CD14-positive monocyte (primary cell): ENCODE results near the gene CD40LG. TPM values are rescaled to one million over a fixed set of nuclear protein-coding genes. Genes with fewer than 3 reads are reported as not detected.

Experiments
- DNase-seq, 3 donors: peaks; one replicate each; pipeline ENCODE4 v3.0.0-alpha.2; 2011 to 2022
- H2AFZ ChIP-seq: 2 replicates; pipeline ENCODE4 v1.6.0; 2012; ENCODE audit warnings: mild to moderate bottlenecking, low read depth, low read length, inconsistent platforms; ENCODE audit not compliant: insufficient read depth, poor library complexity, severe bottlenecking
- H3K27ac ChIP-seq, 2 donors: 1 replicate in 1 of 2; 2 replicates in 1 of 2; pipeline ENCODE4 v1.5.1; 2012 to 2013; ENCODE audit warnings: low read length in 2 of 2, control low read depth in 1 of 2, inconsistent platforms in 1 of 2, low read depth in 1 of 2, mild to moderate bottlenecking in 1 of 2
- H3K27me3 ChIP-seq, 2 donors: one replicate each; pipeline versions ENCODE4 v1.6.0 to v1.6.1; 2011 to 2013; ENCODE audit warnings: low read length in 2 of 2; ENCODE audit not compliant: control insufficient read depth in 2 of 2, insufficient read depth in 2 of 2
- H3K36me3 ChIP-seq, 2 donors: replicated peaks in 1 of 2; 1 replicate in 1 of 2; 2 replicates in 1 of 2; pipeline versions ENCODE4 v1.5.1 to v1.6.1; 2012 to 2013; ENCODE audit warnings: low read length in 2 of 2, control low read depth in 1 of 2, inconsistent platforms in 1 of 2, mild to moderate bottlenecking in 1 of 2; ENCODE audit not compliant: insufficient read depth in 2 of 2, control insufficient read depth in 1 of 2
- H3K4me1 ChIP-seq, 2 donors: 1 replicate in 1 of 2; 2 replicates in 1 of 2; pipeline versions ENCODE4 v1.5.1 to v1.6.1; 2012 to 2013; ENCODE audit warnings: low read length in 2 of 2, control low read depth in 1 of 2, inconsistent platforms in 1 of 2, mild to moderate bottlenecking in 1 of 2, moderate library complexity in 1 of 2; ENCODE audit not compliant: insufficient read depth in 2 of 2, control insufficient read depth in 1 of 2
- H3K4me2 ChIP-seq: replicated peaks from 2 replicates; pipeline ENCODE3; 2012; ENCODE audit warnings: low read length, moderate library complexity, mild to moderate bottlenecking; ENCODE audit not compliant: poor library complexity, severe bottlenecking; ENCODE audit errors: extremely low read depth
- H3K4me3 ChIP-seq, 3 experiments: fragments of 200-600 bp in 1 of 3; sonication (generic) in 1 of 3; replicated peaks in 1 of 3; 1 replicate in 2 of 3; 2 replicates in 1 of 3; pipeline ENCODE4 v1.5.1; 2011 to 2013; ENCODE audit warnings: low read length in 3 of 3, mild to moderate bottlenecking in 3 of 3, control low read depth in 2 of 3, low read depth in 2 of 3, inconsistent platforms in 1 of 3, moderate library complexity in 1 of 3
- H3K79me2 ChIP-seq: 2 replicates; pipeline ENCODE4 v1.6.0; 2012; ENCODE audit warnings: mild to moderate bottlenecking, control low read depth, inconsistent platforms, low read length, moderate library complexity; ENCODE audit not compliant: insufficient read depth
- H3K9ac ChIP-seq: 2 replicates; pipeline ENCODE4 v1.6.0; 2017; ENCODE audit warnings: low read length, mild to moderate bottlenecking; ENCODE audit not compliant: insufficient read depth, poor library complexity, severe bottlenecking
- H3K9me3 ChIP-seq, 2 donors: replicated peaks in 1 of 2; 1 replicate in 1 of 2; 2 replicates in 1 of 2; pipeline versions ENCODE4 v1.5.1 to v1.6.1; 2012 to 2013; ENCODE audit warnings: low read length in 2 of 2, control low read depth in 1 of 2; ENCODE audit not compliant: control insufficient read depth in 1 of 2, insufficient read depth in 1 of 2
- H4K20me1 ChIP-seq: 2 replicates; pipeline ENCODE4 v1.6.0; 2012; ENCODE audit warnings: mild to moderate bottlenecking, low read length, control low read depth, moderate library complexity; ENCODE audit not compliant: insufficient read depth
- H3K27ac Mint-ChIP-seq, 7 donors: one replicate each; pipeline ENCODE4 v1.8.0; 2020; ENCODE audit warnings: mild to moderate bottlenecking in 7 of 7, mixed read lengths in 7 of 7, moderate library complexity in 6 of 7, inconsistent platforms in 2 of 7
- H3K27me3 Mint-ChIP-seq, 3 donors: one replicate each; pipeline ENCODE4 v1.8.0; 2021 to 2022; ENCODE audit warnings: low read depth in 3 of 3, mild to moderate bottlenecking in 3 of 3, mixed read lengths in 3 of 3, moderate library complexity in 3 of 3, inconsistent platforms in 1 of 3
- H3K36me3 Mint-ChIP-seq, 2 donors: one replicate each; pipeline ENCODE4 v1.8.0; 2020; ENCODE audit warnings: mixed read lengths in 2 of 2, inconsistent platforms in 1 of 2, mild to moderate bottlenecking in 1 of 2
- H3K4me1 Mint-ChIP-seq: one replicate; pipeline ENCODE4 v1.8.0; 2020; ENCODE audit warnings: mild to moderate bottlenecking, mixed read lengths
- H3K4me3 Mint-ChIP-seq, 2 donors: one replicate each; pipeline ENCODE4 v1.8.0; 2020; ENCODE audit warnings: mild to moderate bottlenecking in 2 of 2, mixed read lengths in 2 of 2, moderate library complexity in 1 of 2
- H3K9me3 Mint-ChIP-seq, 7 donors: one replicate each; pipeline ENCODE4 v1.8.0; 2020 to 2022; ENCODE audit warnings: mixed read lengths in 7 of 7, mild to moderate bottlenecking in 6 of 7, moderate library complexity in 6 of 7, inconsistent platforms in 2 of 7
- CTCF ChIP-seq: fragments of 200-600 bp; IDR thresholded peaks from one replicate; pipeline ENCODE4 v1.8.0; 2022; ENCODE audit warnings: antibody characterized with exemption, mild to moderate bottlenecking
- WGBS: methylation state at CpG from one replicate; pipeline ENCODE4 v1.1.5; 2013; ENCODE audit warnings: missing lambda C conversion rate; ENCODE audit not compliant: insufficient coverage; 5-methylcytosine and 5-hydroxymethylcytosine counted together
- intact Hi-C, 2 donors: fragments of 100-400 bp; cut with micrococcal nuclease; formaldehyde crosslinking; loops; one replicate each; pipeline versions ENCODE4 v1.15.0 to v1.15.1; 2023
- polyA plus RNA-seq, 3 donors: library from polyadenylated mRNA; depleted of rRNA in 1 of 3; unstranded in 2 of 3; stranded (reverse) in 1 of 3; fragments of 300-500 nt in 2 of 3; fragments of >200 nt in 1 of 3; fragmentation: Illumina TruSeq in 2 of 3; gene quantifications; 1 replicate in 2 of 3; 2 replicates in 1 of 3; pipeline ENCODE4 v1.2.3, GENCODE V29; 2012 to 2021

CD40LG gene
- polyA plus RNA-seq, 3 donors = 0.09 TPM; not detected in 2

- Histone ChIP-seq H3K4me2 (peak overlapping the region; percentile 12), H3K4me1 (peaks cover 18 to 24% of the 10 kb centered on the region in 2 donors), H4K20me1 (no peaks in the 10 kb centered on the region), H3K9me3 (no peaks in the 10 kb centered on the region), H3K27ac (peak overlapping the region; percentile 16 to 67), H3K27me3 (no peaks in the 10 kb centered on the region), H3K36me3 (peaks cover 47 to 61% of the 10 kb centered on the region in 2 donors), H3K4me3 (no peak overlapping the region), H2AFZ (no peak overlapping the region), H3K9ac (no peak overlapping the region), H3K79me2 (no peaks in the 10 kb centered on the region)
- peak overlapping the region in 6 of 7 donors; percentile 17 to 94 (median 49) for H3K27ac Mint-ChIP-seq
- peaks cover 26% of the 10 kb centered on the region for H3K4me1 Mint-ChIP-seq
- WGBS = no CpG with 5 or more reads among the region's 1 CpG
- H3K27me3 Mint-ChIP-seq = peaks cover 0 to 2% (median 0%) of the 10 kb centered on the region in 3 donors
- TF ChIP-seq CTCF = no peak
- H3K4me3 Mint-ChIP-seq = no peak overlapping the region
- intact Hi-C loops = no loop called here
- peaks cover 46 to 49% of the 10 kb centered on the region in 2 donors for H3K36me3 Mint-ChIP-seq
- DNase-seq = no peak
- H3K9me3 Mint-ChIP-seq = no peaks in the 10 kb centered on the region
Observed at GRCh38 chrX:136666088-136666487, 18.1 kb downstream of the CD40LG start.

GRCh38 chrX:136667446-136668168, 19.6 kb downstream of the CD40LG start:
- intact Hi-C loops = no loop called here
- Mint-ChIP-seq H3K4me3 (no peak overlapping the region), H3K27me3 (peaks cover 0 to 2% (median 0%) of the 10 kb centered on the region in 3 donors), H3K27ac (peak overlapping the region in 6 of 7 donors; percentile 6 to 78 (median 31)), H3K36me3 (peaks cover 56 to 59% of the 10 kb centered on the region in 2 donors), H3K9me3 (no peaks in the 10 kb centered on the region), H3K4me1 (peaks cover 26% of the 10 kb centered on the region)
- no peaks in the 10 kb centered on the region for H3K9me3 ChIP-seq
- H3K36me3 ChIP-seq = peaks cover 57 to 73% of the 10 kb centered on the region in 2 donors
- H3K27me3 ChIP-seq = no peaks in the 10 kb centered on the region
- no peak overlapping the region for H3K4me2 ChIP-seq
- no peaks in the 10 kb centered on the region for H3K79me2 ChIP-seq
- H3K9ac ChIP-seq = no peak overlapping the region
- H2AFZ ChIP-seq = no peak overlapping the region
- H3K27ac ChIP-seq = peak overlapping the region in 1 of 2 donors; percentile 67
- no peak for TF ChIP-seq CTCF
- no peak overlapping the region for H3K4me3 ChIP-seq
- no peaks in the 10 kb centered on the region for H4K20me1 ChIP-seq
- DNase-seq = no peak
- H3K4me1 ChIP-seq = peaks cover 18 to 24% of the 10 kb centered on the region in 2 donors
- no CpG with 5 or more reads among the region's 10 CpGs for WGBS
